Stomach (tissue), 4 donors: Measurements from ENCODE around the gene TAS1R2.
"Not testable (repeated sequence)": the region's sequence is repeated elsewhere in the genome, so short reads cannot be mapped to it uniquely, and the experiment has no call there.

Experiments
- EP300 ChIP-seq: sonication (generic); formaldehyde crosslinking; IDR thresholded peaks from one replicate; pipeline ENCODE4 v1.6.1; 2017; ENCODE audit warnings: antibody characterized with exemption
- TF ChIP-seq, protein P1 (sequence below), 7 experiments: fragments of 450-650 bp in 4 of 7; fragments of 200-600 bp in 3 of 7; sonication (generic) in 3 of 7; IDR thresholded peaks; one replicate each; pipeline ENCODE4 v1.5.1; 2016 to 2019; ENCODE audit warnings: antibody characterized with exemption in 7 of 7, control low read depth in 2 of 7, mild to moderate bottlenecking in 1 of 7

DNA sequence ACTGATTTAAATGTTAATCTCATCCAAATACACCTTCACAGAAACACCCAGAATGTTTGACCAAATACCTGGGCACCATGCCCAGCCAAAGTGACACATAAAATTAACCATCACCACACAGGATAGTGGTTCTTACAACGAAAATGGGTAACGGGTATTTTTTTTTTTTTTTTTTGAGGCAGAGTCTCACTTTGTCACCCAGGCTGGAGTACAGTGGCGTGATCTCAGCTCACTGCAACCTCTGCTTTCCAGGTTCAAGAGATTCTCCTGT lies 11.1 kb upstream of the TAS1R2 start:
- TF ChIP-seq, protein P1, sequence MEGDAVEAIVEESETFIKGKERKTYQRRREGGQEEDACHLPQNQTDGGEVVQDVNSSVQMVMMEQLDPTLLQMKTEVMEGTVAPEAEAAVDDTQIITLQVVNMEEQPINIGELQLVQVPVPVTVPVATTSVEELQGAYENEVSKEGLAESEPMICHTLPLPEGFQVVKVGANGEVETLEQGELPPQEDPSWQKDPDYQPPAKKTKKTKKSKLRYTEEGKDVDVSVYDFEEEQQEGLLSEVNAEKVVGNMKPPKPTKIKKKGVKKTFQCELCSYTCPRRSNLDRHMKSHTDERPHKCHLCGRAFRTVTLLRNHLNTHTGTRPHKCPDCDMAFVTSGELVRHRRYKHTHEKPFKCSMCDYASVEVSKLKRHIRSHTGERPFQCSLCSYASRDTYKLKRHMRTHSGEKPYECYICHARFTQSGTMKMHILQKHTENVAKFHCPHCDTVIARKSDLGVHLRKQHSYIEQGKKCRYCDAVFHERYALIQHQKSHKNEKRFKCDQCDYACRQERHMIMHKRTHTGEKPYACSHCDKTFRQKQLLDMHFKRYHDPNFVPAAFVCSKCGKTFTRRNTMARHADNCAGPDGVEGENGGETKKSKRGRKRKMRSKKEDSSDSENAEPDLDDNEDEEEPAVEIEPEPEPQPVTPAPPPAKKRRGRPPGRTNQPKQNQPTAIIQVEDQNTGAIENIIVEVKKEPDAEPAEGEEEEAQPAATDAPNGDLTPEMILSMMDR (IDR thresholded peaks at IDR 0.05) = not testable (repeated sequence)
- not testable (repeated sequence) for TF ChIP-seq EP300
